Activated CD8-positive, alpha-beta memory T cell treated with anti-CD3 and anti-CD28 coated beads, Interleukin-2, amount 10 ng/mL, durations not matched to agents 7 days and 5 days (primary cell): ENCODE measurements around the gene USP24. TPM values are rescaled to one million over a fixed set of nuclear protein-coding genes. Genes with fewer than 3 reads are reported as not detected.

Experiments
- ATAC-seq: fragments of 150-1000 bp; cut with Tn5 transposase; one replicate; pipeline ENCODE4 v1.10.0; 2021; ENCODE audit warnings: moderate library complexity
- CTCF ChIA-PET: fragments of 350-600 bp; sonication (Branson Sonifier 250); formaldehyde crosslinking; loops from one replicate; lab custom pipeline; 2021; ENCODE audit warnings: antibody characterized with exemption; lab: Charles Lee
- DNase-seq: peaks from one replicate; pipeline ENCODE4 v3.0.0-alpha.2; 2020
- H3K27ac Mint-ChIP-seq: one replicate; pipeline ENCODE4 v1.8.0; 2021; ENCODE audit warnings: mild to moderate bottlenecking, mixed read lengths
- H3K27me3 Mint-ChIP-seq: one replicate; pipeline ENCODE4 v1.8.0; 2021; ENCODE audit warnings: mixed read lengths
- H3K36me3 Mint-ChIP-seq: one replicate; pipeline ENCODE4 v1.8.0; 2021; ENCODE audit warnings: mild to moderate bottlenecking, mixed read lengths
- H3K4me1 Mint-ChIP-seq: one replicate; pipeline ENCODE4 v1.8.0; 2021; ENCODE audit warnings: mixed read lengths
- H3K4me3 Mint-ChIP-seq: one replicate; pipeline ENCODE4 v1.8.0; 2021; ENCODE audit warnings: mild to moderate bottlenecking, moderate library complexity, mixed read lengths
- H3K9me3 Mint-ChIP-seq: one replicate; pipeline ENCODE4 v1.8.0; 2022; ENCODE audit warnings: low read depth, mixed read lengths
- total RNA-seq, 2 experiments: library from RNA; stranded (reverse); gene quantifications; one replicate each; pipeline ENCODE4 v1.2.3, GENCODE V29; 2021

Gene USP24
- total RNA-seq, 2 experiments from 2014 or later = 38.2 to 42.3 TPM

GRCh38 chr1:55063577-55063942 lies 151.6 kb downstream of the USP24 start:
- CTCF ChIA-PET = no interaction called here
- Mint-ChIP-seq H3K27ac (no peak overlapping the region), H3K27me3 (no peaks in the 10 kb centered on the region), H3K4me3 (no peak overlapping the region), H3K9me3 (no peaks in the 10 kb centered on the region), H3K36me3 (peaks cover 14% of the 10 kb centered on the region), H3K4me1 (peaks cover 10% of the 10 kb centered on the region)
- DNase-seq (no peak), ATAC-seq (no peak)

- no peaks in the 10 kb centered on the region for H3K9me3 Mint-ChIP-seq
- H3K4me3 Mint-ChIP-seq = no peak overlapping the region
- no peak for DNase-seq
- H3K27me3 Mint-ChIP-seq = no peaks in the 10 kb centered on the region
- CTCF ChIA-PET = no interaction called here
- peaks cover 13% of the 10 kb centered on the region for H3K36me3 Mint-ChIP-seq
- no peak overlapping the region for H3K27ac Mint-ChIP-seq
- peaks cover 10% of the 10 kb centered on the region for H3K4me1 Mint-ChIP-seq
- no peak for ATAC-seq
Observed at GRCh38 chr1:55062801-55063576, 152.2 kb downstream of the USP24 start.

DNA sequence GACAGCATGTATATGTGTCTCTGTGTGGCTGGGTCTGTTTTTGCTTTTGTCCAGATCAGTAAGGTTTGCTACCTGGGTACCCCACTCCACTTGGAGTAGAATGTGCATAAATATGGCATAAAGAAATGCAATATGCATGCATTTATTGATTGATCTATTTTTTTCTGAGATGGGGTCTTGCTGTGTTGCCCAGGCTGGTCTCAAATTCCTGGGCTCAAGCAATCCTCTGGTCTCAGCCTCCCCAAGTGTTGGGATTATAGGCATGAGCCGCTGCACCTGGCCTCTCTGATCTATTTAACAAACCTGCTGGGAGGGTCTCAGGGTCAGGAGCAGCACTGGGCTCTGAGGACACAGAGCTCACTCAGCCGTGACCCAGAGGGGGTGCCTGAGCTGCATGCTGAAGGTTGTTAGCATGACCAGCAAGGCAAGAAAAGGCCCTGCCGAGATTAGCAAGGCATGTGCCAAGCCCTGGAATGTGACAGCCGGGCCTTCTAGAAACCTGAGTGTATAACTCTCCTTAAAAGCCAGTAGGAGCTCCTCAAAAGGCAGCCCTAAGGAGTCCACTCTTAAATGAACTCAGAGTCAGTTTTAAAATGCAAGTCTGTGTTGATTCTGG lies 153.3 kb downstream of the USP24 start:
- DNase-seq (no peak), ATAC-seq (no peak)
- CTCF ChIA-PET = no interaction called here
- Mint-ChIP-seq H3K4me3 (no peak overlapping the region), H3K27ac (no peak overlapping the region), H3K36me3 (peaks cover 8% of the 10 kb centered on the region), H3K9me3 (no peaks in the 10 kb centered on the region), H3K4me1 (peaks cover 10% of the 10 kb centered on the region), H3K27me3 (no peaks in the 10 kb centered on the region)

GRCh38 chr1:55061000-55061705 lies 154.0 kb downstream of the USP24 start:
- H3K4me1 Mint-ChIP-seq = peaks cover 10% of the 10 kb centered on the region
- no peak overlapping the region for H3K4me3 Mint-ChIP-seq
- CTCF ChIA-PET = interaction anchor here (1.1 to 1.2 kb wide), 3 partner anchors 8 to 280 kb away, joined by 3 to 4 read pairs (median 3); no protein-coding TSS in a partner anchor
- no peaks in the 10 kb centered on the region for H3K27me3 Mint-ChIP-seq
- peaks cover 3% of the 10 kb centered on the region for H3K36me3 Mint-ChIP-seq
- no peak for DNase-seq
- no peak overlapping the region for H3K27ac Mint-ChIP-seq
- no peaks in the 10 kb centered on the region for H3K9me3 Mint-ChIP-seq
- ATAC-seq = no peak

DNA sequence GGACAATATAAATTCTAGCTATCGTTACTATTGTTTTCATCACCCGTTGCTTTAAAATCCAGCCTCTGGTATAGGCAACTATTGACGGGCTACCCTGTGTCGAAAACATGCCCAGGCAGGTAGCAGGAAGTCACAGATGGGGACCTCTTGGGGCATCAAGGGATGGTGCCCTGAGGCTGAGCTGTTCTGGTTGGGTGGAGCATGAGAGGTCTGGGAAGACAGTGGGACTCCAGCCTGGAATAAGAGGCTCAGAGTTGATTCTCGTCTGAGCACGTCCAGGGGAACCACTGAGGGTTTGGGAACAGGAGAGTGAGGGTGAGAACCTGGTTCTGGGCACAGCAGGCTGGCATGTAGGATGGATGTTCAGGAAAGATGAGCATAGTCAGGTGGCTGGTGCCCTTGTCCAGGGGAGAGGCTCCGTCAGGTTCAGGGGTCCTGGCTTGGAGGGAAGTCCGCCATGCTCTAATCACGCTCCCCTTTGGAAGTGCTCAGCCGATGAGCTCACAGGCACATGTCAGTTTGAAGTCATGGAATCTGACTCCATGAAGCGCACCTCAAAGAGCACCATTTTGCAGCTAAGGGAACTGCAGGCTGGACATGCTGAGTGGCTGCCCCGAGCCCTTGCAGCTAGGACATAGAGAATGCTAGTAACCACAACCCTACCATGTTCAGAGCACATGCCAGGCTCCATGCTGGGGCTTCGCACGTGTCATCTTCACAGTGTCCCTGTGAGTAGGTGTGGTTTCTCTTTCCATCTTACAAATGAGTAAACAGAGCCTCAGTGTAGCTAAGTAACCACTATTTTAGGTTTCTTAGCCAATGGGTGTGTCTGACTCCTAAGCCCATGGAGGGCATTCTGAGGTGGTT lies 154.8 kb downstream of the USP24 start:
- H3K27me3 Mint-ChIP-seq = no peaks in the 10 kb centered on the region
- H3K4me3 Mint-ChIP-seq = no peak overlapping the region
- CTCF ChIA-PET = interaction anchor here (0.9 to 1.2 kb wide), 5 partner anchors 9 to 280 kb away, joined by 3 to 4 read pairs (median 3); no protein-coding TSS in a partner anchor
- no peaks in the 10 kb centered on the region for H3K36me3 Mint-ChIP-seq
- DNase-seq = no peak
- no peak overlapping the region for H3K27ac Mint-ChIP-seq
- peaks cover 10% of the 10 kb centered on the region for H3K4me1 Mint-ChIP-seq
- H3K9me3 Mint-ChIP-seq = no peaks in the 10 kb centered on the region
- peak; percentile 63 for ATAC-seq

GRCh38 chr1:55059302-55060132 lies 155.6 kb downstream of the USP24 start:
- H3K36me3 Mint-ChIP-seq = no peaks in the 10 kb centered on the region
- ATAC-seq = no peak
- no peak overlapping the region for H3K4me3 Mint-ChIP-seq
- H3K4me1 Mint-ChIP-seq = peaks cover 10% of the 10 kb centered on the region
- no peak for DNase-seq
- no peaks in the 10 kb centered on the region for H3K27me3 Mint-ChIP-seq
- no peak overlapping the region for H3K27ac Mint-ChIP-seq
- no peaks in the 10 kb centered on the region for H3K9me3 Mint-ChIP-seq
- CTCF ChIA-PET = interaction anchor here (0.9 to 1.2 kb wide), 4 partner anchors 10 to 281 kb away, joined by 3 to 4 read pairs (median 4); no protein-coding TSS in a partner anchor

DNA sequence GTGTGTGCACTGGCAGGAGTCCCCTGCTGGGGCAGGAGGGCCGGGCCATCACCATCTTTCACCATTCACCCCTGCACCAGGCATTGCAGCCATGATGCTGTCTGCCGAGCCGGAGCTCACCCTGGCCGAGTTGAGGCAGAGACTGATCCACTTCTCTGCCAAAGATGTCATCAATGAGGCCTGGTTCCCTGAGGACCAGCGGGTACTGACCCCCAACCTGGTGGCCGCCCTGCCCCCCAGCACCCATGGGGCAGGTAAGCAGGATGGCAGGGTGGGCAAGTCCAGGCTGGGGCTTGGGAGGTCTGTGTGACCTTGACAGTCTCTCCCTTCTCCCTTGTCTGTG lies 157.2 kb downstream of the USP24 start:
- no peak overlapping the region for H3K4me3 Mint-ChIP-seq

GRCh38 chr1:55057270-55057955 lies 157.8 kb downstream of the USP24 start:
- CTCF ChIA-PET = no interaction called here
- H3K9me3 Mint-ChIP-seq = no peaks in the 10 kb centered on the region
- DNase-seq = no peak

More for the DNA sequence above, 157.2 kb downstream of the USP24 start:
- ATAC-seq = no peak
- CTCF ChIA-PET = no interaction called here
- Mint-ChIP-seq H3K27me3 (no peaks in the 10 kb centered on the region), H3K9me3 (no peaks in the 10 kb centered on the region), H3K4me1 (peaks cover 10% of the 10 kb centered on the region), H3K27ac (no peak overlapping the region), H3K36me3 (no peaks in the 10 kb centered on the region)
- DNase-seq = no peak

GRCh38 chr1:55056632-55056992 lies 158.6 kb downstream of the USP24 start:
- H3K27ac Mint-ChIP-seq = no peak overlapping the region
- no peak for DNase-seq
- H3K4me1 Mint-ChIP-seq = peaks cover 10% of the 10 kb centered on the region
- no peak overlapping the region for H3K4me3 Mint-ChIP-seq
- CTCF ChIA-PET = no interaction called here
- no peaks in the 10 kb centered on the region for H3K27me3 Mint-ChIP-seq
- H3K36me3 Mint-ChIP-seq = no peaks in the 10 kb centered on the region
- no peaks in the 10 kb centered on the region for H3K9me3 Mint-ChIP-seq
- no peak for ATAC-seq

More at GRCh38 chr1:55057270-55057955, 157.8 kb downstream of the USP24 start:
- ATAC-seq = no peak
- Mint-ChIP-seq H3K4me3 (no peak overlapping the region), H3K36me3 (no peaks in the 10 kb centered on the region), H3K27ac (no peak overlapping the region), H3K4me1 (peaks cover 10% of the 10 kb centered on the region), H3K27me3 (no peaks in the 10 kb centered on the region)

GRCh38 chr1:55055951-55056631 lies 159.1 kb downstream of the USP24 start:
- H3K27ac Mint-ChIP-seq = no peak overlapping the region
- H3K4me3 Mint-ChIP-seq = no peak overlapping the region
- no peaks in the 10 kb centered on the region for H3K36me3 Mint-ChIP-seq
- CTCF ChIA-PET = no interaction called here
- peaks cover 10% of the 10 kb centered on the region for H3K4me1 Mint-ChIP-seq
- no peak for DNase-seq
- no peaks in the 10 kb centered on the region for H3K27me3 Mint-ChIP-seq
- H3K9me3 Mint-ChIP-seq = no peaks in the 10 kb centered on the region
- ATAC-seq = no peak

- Mint-ChIP-seq H3K27me3 (no peaks in the 10 kb centered on the region), H3K4me1 (peaks cover 3% of the 10 kb centered on the region), H3K36me3 (no peaks in the 10 kb centered on the region), H3K27ac (no peak overlapping the region), H3K4me3 (no peak overlapping the region), H3K9me3 (no peaks in the 10 kb centered on the region)
- ATAC-seq = no peak
- DNase-seq = no peak
- CTCF ChIA-PET = no interaction called here
Observed at GRCh38 chr1:55055084-55055882, 159.9 kb downstream of the USP24 start.
